ENCODE data around the gene NUMA1. TPM values are rescaled to one million over a fixed set of nuclear protein-coding genes. Genes with fewer than 3 reads are reported as not detected.

The NUMA1 gene
- total and polyA plus RNA-seq, 2 experiments from 2014 or later, result 33.2 to 104 TPM

GRCh38 chr11:72004515-72005346 lies 75.6 kb downstream of the NUMA1 start (continued):
- TF ChIP-seq ZNF462 (CRISPR knock-in tag; IDR thresholded peaks at IDR 0.05) (no peak), CREB1 (CRISPR knock-in tag; IDR thresholded peaks at IDR 0.05; ENCODE audit: low read depth) (no peak)

- peaks cover 76% of the 10 kb centered on the region for H3K36me3 Mint-ChIP-seq (ENCODE audit: low read depth)
- TF ChIP-seq, protein P1, sequence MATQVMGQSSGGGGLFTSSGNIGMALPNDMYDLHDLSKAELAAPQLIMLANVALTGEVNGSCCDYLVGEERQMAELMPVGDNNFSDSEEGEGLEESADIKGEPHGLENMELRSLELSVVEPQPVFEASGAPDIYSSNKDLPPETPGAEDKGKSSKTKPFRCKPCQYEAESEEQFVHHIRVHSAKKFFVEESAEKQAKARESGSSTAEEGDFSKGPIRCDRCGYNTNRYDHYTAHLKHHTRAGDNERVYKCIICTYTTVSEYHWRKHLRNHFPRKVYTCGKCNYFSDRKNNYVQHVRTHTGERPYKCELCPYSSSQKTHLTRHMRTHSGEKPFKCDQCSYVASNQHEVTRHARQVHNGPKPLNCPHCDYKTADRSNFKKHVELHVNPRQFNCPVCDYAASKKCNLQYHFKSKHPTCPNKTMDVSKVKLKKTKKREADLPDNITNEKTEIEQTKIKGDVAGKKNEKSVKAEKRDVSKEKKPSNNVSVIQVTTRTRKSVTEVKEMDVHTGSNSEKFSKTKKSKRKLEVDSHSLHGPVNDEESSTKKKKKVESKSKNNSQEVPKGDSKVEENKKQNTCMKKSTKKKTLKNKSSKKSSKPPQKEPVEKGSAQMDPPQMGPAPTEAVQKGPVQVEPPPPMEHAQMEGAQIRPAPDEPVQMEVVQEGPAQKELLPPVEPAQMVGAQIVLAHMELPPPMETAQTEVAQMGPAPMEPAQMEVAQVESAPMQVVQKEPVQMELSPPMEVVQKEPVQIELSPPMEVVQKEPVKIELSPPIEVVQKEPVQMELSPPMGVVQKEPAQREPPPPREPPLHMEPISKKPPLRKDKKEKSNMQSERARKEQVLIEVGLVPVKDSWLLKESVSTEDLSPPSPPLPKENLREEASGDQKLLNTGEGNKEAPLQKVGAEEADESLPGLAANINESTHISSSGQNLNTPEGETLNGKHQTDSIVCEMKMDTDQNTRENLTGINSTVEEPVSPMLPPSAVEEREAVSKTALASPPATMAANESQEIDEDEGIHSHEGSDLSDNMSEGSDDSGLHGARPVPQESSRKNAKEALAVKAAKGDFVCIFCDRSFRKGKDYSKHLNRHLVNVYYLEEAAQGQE (IDR thresholded peaks at IDR 0.05; ENCODE audit: unreplicated experiment), result no peak
- TF ChIP-seq STAT1 (IDR thresholded peaks at IDR 0.05; ENCODE audit: unreplicated experiment) (no peak), ZNF114 (CRISPR knock-in tag; IDR thresholded peaks at IDR 0.05) (no peak), EZH2 (IDR thresholded peaks at IDR 0.05; ENCODE audit: low read depth, unreplicated experiment) (no peak), JUNB (IDR thresholded peaks at IDR 0.05; ENCODE audit: unreplicated experiment) (no peak), CREB1 (CRISPR knock-in tag; IDR thresholded peaks at IDR 0.05; ENCODE audit: low read depth) (no peak), ZNF331 (CRISPR knock-in tag; IDR thresholded peaks at IDR 0.05; ENCODE audit: low read depth) (no peak)
These were observed 76.6 kb downstream of the NUMA1 start for GRCh38 chr11:72003776-72004171.

More at GRCh38 chr11:72003776-72004171, 76.6 kb downstream of the NUMA1 start:
- no peaks in the 10 kb centered on the region for H3K27me3 ChIP-seq (ENCODE audit: insufficient read depth)
- no peaks in the 10 kb centered on the region for H3K4me1 ChIP-seq (ENCODE audit: insufficient read depth)
- H3K79me2 ChIP-seq (replicated peaks; ENCODE audit: insufficient read depth), result no peaks in the 10 kb centered on the region
- peaks cover 3% of the 10 kb centered on the region for H3F3A ChIP-seq (replicated peaks; ENCODE audit: low read depth)
- Mint-ChIP-seq H3K4me3 (no peak overlapping the region), H3K27me3 (ENCODE audit: insufficient read depth, low read depth, poor library complexity) (peaks cover 37% of the 10 kb centered on the region), H3K4me1 (no peaks in the 10 kb centered on the region; the same call in 2 of the 3 replicates), H3K9me3 (peaks cover 2% of the 10 kb centered on the region; the same call in 1 of the 3 replicates), H3K27ac (no peak overlapping the region)
- no peaks in the 10 kb centered on the region for H3K9me2 ChIP-seq (ENCODE audit: insufficient read depth)
- DNase-seq (ENCODE audit: low spot score), result no peak
- peaks cover 9% of the 10 kb centered on the region; the same call in 1 of the 2 replicates for H3K36me3 ChIP-seq (ENCODE audit: insufficient read depth)
- no peak overlapping the region for H2AFZ ChIP-seq
- peaks cover 20% of the 10 kb centered on the region for H4K20me1 ChIP-seq (replicated peaks; ENCODE audit: insufficient read depth)
- no peak overlapping the region for H3K27ac ChIP-seq (ENCODE audit: low read depth)
- no peak overlapping the region for H3K4me3 ChIP-seq
- no peak overlapping the region for H3K4me2 ChIP-seq
- no peak for ATAC-seq
